NT2/D1 (cell line): ENCODE measurements around the gene MIER2.

ENCODE experiments used
- YY1 ChIP-seq: IDR thresholded peaks from 2 replicates; pipeline ENCODE4 v1.6.1; 2011; ENCODE audit not compliant: insufficient read length, insufficient read depth
- ZNF274 ChIP-seq: IDR thresholded peaks from 2 replicates; pipeline ENCODE4 v1.6.1; 2011; ENCODE audit warnings: mild to moderate bottlenecking, low read depth, low read length

DNA sequence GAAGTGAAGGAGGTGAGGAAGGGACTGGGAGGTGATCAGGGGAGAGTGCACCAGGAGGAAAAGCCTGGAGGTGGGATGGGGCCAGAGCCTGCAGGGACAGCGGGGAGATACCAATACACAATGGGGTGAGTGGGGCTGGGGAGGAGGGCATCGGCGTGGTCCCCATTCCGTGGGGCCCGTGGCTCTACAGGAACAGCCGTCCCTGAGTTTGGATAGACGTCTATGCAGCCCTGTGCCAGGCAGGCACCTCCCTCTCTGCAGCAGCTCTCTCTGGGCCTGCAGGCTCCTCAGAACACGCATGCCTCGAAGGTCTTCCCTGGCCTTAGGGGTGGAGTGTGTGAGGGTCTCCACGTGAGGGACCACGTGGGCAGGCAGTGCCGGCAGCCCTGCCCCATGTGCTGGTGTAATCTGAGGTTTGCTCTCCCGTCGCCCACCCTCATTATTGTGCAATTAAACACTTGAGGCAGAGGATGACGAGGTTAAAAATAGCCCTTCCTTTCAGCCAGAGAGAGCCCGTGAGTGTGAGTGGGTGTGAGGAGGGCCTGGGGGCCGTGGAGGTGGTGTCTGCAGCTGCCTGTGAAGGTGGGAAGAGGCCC is 47.9 kb upstream of the MIER2 start:
- TF ChIP-seq ZNF274, result no peak
- TF ChIP-seq YY1, result no peak
